GM21447 (cell line): Measurements from ENCODE around the gene PACRGL.

Experiments used
- ATAC-seq: cut with Tn5 transposase; IDR thresholded peaks from one replicate; pipeline ENCODE4 v1.9.1; 2021; ENCODE audit not compliant: unreplicated experiment

The PACRGL gene

DNA sequence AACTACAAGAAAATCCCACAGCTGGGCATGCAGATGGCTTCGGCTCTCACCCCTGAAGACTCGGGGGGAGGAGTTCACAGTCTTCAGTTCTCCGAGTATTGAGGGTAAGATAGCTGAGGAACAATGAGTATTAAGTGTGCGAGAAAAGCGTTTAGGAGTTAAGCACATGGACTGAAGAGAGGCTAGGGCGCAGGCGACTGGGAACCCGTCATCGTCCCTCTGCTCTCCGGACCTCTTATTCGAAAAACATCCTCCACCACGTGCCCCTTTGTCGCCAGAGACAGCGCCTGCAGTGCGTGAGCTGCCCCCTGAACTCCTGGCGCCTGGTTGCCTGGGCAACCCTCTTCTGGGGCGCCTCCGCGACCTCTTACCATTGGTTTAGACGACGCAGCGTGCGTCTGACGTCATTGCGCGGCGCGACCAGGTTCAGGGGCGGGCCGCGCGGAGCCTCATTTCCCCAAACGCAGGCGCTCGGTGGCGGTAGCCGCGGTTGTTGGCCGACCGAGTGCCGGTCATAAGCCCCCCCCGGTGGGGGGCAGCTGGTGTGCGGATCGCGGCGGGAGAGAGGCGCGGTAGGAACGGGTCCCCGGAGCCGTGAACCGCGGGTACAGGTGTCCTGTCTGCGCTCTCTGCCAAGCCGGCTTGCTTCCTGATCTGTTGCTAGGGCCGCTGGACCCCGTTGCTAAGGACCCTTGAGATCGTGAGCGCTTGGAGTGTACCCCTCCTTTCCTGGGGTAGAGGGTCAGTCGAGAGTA is at the start of gene PACRGL:
Gene PACRGL, plus strand, starts transcription at position 452 of the 755 bp plus-strand sequence. CDS start 4,024 bp downstream, outside the sequence.
- peak; percentile 99 for ATAC-seq

DNA sequence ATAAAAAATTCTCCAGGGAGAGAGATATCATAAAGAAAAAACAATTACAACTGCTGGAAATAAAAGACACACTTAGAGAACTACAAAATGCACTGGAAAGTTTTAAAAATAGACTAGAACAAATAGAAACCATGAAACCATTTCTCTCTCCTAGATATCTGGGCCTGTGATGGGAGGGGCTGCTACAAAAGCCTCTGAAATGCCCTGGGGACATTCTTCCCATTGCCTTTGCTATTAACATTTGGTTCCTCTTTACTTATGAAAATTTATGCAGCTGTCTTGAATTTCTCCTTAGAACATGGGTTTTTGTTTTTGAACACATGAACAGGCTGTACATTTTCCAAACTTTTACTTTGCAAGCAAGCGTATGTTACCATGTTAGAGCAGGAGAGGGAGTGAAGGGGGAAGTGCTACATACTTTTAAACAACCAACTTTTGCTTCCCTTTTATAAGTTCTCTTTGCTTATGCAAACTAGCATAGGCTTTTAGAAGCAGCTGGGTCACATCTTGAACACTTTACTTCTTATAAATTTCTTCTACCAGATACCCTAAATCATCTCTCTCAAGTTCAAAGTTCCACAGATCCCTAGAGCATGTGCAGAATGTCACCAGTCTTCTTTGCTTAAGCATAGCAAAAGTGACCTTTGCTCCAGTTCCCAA is 47.9 kb upstream of the PACRGL start:
- ATAC-seq = no peak

DNA sequence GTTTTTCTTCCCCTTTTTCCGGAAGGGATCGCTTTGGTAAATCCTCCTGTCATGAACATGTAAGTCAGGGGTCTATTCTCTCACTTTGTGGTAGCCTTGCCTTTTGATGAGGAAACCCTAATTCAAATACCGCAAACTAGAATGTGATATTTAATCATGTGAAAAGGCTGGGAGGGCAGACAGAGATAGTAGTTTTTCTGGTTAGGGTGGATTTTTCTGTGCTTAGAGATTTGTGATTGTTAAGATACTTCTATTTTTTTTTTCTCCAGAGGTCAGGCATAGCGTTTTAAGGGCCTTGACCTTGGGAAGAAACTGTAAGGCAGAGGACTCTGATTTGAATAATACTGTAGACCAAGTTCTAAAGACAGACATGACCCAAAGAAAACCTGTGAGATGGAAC is 41.8 kb upstream of the PACRGL start:
- ATAC-seq = no peak

DNA sequence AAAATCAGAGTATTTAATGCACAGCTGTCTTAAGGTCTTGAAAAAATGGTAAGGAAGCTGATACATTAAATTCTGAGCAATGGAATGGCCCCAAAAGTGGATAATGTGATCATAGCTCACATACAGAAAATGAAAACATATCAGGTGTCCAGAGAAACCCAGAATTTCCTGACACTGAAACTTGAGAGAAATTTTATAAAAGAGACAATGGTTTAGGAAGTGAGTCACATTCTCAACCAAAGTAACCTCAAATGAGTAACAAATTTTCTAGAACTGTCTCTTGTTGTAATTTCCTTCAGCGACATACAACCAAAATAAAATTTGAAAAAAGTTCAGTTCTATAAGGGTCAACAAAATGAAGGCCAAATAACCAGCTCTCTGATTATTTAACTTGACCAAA is 37.4 kb upstream of the PACRGL start:
- no peak for ATAC-seq

GRCh38 chr4:20666012-20666860 is 34.0 kb upstream of the PACRGL start:
- ATAC-seq = no peak

DNA sequence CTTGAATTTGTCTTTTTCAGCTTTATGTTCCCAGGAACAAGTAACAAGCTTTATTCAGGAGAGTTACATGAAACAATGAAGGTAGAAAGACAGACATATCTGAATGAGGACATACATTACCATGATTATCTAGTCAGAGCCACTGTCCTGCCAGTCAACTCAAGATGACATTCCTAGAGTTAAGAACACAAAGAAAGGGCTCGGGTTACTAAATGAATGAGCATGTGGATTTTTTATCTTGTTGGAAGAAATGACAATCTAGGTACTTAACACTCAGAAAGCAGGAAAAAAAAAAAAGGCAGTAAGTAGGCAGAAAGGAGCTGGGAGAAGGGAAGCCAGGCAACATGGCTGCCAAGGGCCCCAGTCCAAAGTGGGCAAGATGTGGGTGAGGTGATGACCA is 28.0 kb upstream of the PACRGL start:
- no peak for ATAC-seq

GRCh38 chr4:20675786-20676185 is 24.5 kb upstream of the PACRGL start:
- no peak for ATAC-seq

GRCh38 chr4:20676501-20677197 is 23.6 kb upstream of the PACRGL start:
- ATAC-seq = no peak

DNA sequence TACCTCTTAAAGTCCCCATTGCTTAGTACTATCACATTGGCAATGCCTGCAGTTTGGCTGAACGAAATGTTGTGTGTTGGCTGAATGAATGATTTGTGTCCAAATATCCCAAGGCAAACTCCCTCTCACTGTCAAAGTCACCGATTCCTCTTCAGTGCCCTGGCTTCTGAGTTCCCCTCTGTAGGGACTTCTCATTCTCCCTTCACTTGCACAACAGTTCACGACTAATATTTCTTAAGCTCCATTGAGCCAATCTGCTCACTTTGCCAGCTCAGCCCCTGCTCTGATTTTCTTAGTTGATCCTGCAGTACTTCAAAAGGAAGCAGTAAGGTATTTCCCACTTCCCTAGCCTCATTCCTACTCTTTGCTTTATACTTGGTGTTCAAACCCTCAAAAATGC is 21.9 kb upstream of the PACRGL start:
- ATAC-seq = no peak

- no peak for ATAC-seq
Observed at GRCh38 chr4:20679951-20680350, 20.3 kb upstream of the PACRGL start.

DNA sequence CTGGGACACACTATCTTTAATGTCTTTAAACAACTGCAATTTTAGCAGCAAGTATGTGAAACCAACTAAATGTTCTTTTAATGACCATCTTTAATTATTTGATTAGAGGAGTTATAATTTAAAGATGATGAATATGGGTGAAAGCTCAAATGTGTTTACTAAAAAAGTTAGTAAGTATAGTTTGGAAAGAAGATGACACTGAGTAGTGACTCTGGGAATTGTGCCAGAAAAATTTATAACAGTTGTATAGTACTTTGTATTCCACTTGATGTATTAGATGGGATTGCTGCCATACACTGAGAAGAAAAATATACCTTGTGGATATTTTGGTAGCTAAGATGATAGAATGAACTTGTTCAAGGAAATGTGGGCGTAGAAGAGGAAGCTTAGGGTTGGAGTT is 19.5 kb upstream of the PACRGL start:
- ATAC-seq = no peak

DNA sequence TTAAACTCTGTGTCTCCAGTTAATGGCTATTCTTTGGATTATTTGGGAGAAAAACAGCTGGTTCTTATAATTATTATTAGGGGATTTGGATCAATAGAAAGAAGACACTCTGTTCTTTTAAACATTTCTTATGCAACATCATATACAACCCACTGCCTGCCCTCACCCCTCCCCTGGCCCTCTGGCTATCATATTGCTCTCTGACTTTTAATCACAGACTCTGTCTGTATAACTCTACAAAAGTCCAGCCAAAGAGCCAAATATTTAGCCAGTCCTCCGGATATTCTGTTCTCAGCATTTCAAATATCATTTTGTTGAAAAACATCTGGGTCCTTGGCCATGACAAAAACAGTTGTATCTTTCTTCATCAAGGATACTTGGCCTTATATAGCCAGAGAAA is 19.0 kb upstream of the PACRGL start:
- no peak for ATAC-seq

DNA sequence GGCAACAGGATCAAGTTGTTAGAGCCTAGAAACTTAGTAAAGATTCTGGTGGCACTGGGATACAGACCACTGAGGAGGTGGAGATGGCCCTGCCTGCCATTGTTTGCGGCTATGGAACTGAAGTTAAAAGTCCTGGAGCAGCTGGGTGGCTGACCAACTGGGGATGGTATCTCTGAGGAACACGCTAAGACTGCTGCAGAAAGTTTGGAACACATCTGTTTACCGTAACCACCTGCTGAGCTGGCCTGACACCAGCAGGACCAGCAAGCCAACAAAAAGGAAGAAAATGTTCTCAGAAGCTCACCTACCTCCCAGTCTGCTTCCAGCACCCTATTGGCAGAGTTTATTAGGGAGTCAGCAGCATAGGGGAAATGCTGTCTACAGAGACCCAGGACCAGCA is 17.4 kb upstream of the PACRGL start:
- ATAC-seq = no peak

GRCh38 chr4:20683766-20684165 is 16.5 kb upstream of the PACRGL start:
- no peak for ATAC-seq

DNA sequence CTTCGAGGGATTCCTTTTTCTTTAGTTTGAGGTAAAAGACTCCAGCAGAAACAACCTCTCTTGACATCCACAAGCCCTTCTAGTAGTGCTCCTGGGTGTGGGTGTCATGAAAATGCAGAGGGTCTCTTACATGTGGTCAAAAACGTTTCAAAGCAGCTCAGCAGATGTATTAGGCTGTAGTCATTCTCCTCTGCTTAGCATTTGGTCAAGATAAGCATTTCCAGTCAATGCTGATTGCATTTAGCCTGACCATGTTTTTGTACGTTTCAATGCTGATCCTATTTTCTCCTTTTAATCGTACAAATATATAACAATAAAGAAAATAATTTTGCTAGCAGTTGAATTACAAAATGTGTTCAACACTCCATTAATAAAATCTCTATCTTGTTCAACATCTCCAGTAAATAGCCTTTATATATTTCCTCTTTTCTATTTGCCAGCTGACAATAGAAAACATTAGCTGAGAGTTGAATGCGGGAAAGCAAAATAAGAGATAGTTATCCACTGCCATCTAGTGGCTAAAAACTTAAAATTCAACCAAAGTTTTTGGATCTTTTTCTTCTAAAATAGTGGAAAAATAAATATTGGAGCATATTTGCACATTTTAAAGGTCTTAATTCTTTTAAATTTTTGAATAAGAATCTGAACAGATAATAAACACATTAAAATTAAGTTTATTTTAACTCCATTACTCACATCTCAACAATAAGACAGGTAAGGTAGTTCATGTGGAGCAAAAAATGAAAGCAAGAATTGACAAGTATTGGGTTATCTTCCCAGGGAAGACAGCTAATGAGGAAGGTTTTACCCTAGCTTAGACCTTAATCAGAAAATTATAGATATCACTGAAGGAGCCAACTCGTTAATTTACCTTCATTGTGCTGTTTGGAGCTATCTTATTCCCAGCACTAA is 15.2 kb upstream of the PACRGL start:
- ATAC-seq = no peak

DNA sequence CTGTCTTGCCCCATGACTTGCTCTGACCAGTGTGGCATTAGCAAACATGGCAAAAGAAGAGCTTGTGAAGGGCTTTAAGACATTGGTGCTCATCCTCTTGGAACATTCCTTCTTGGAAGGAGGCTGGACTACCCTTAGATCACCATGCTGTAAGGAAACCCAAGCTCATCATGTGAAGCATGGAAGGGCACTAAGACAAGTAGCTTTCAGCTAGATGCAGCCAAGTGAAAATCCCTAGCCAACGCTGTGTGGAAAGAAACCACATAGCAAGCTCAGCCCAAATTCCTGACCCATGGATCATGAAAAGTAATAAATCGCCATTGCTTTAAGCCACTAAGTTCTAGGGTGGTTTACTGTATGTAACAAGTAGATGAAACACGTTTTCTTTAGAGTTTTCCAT is 12.4 kb upstream of the PACRGL start:
- ATAC-seq = no peak

DNA sequence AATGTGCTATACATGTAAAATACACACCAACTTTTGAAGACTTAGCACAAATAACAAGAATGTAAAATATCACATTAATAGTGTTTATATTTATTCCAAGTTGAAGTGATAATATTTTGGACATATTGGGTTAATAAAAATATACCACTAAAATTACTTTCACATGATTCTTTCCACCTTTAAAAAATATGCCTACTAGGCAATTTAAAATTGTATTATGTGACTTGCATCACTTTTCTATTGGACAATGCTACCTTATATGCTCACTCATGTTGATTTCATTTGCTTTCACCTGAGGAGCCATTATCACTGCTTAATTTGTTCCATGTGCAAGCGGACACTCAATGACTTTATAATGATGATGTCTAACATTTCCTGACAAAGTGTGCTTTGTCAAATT is 3.4 kb upstream of the PACRGL start:
- ATAC-seq = no peak

- no peak for ATAC-seq
Observed at GRCh38 chr4:20698382-20698781, 1.9 kb upstream of the PACRGL start.

DNA sequence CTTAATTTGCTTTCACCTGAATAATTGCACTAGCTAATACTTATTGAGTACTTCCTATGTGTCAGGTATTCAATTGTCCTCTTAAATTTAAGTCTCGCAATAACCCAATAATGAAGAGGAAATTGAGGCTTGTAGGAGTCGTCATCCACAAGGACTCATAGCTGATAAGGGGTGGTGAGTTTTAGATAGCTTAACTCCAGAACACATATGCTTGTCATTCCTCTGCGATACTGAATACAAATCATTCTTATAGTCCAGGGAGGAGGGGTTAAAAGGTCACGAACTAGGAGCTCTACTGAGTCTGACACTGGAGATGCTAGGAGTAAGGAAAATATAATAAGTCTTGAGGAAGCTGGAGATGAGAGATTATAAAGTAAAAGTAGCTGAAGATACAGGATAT is 1.4 kb upstream of the PACRGL start:
- no peak for ATAC-seq

GRCh38 chr4:20711335-20711734 is 11.1 kb downstream of the PACRGL start:
- no peak for ATAC-seq
